Cardiac septum (tissue), 1 donor: ENCODE results near the gene ABHD6. TPM values are rescaled to one million over a fixed set of nuclear protein-coding genes. Genes with fewer than 3 reads are reported as not detected.
"Not testable (repeated sequence)": the region's sequence is repeated elsewhere in the genome, so short reads cannot be mapped to it uniquely, and the experiment has no call there.

ENCODE experiments used
- DNase-seq: peaks from one replicate; pipeline ENCODE4 v3.0.0-alpha.2; 2020; ENCODE audit warnings: low spot score
- intact Hi-C: fragments of 100-400 bp; cut with DNase I; formaldehyde crosslinking; loops from one replicate; pipeline ENCODE4 v1.14.0; 2022
- total RNA-seq: library from RNA; stranded (reverse); fragmentation: NEBNext Ultra II Directional; extraction: Animal tissue kit (Norgen Biotek cat#: 25700); gene quantifications from one replicate; pipeline ENCODE4 v1.2.1, GENCODE V29; 2021
- donor health status: DM: no; HTN: no; CAD: no.

ABHD6 gene
- total RNA-seq, 1 donor from 2014 or later, result 4.9 TPM

GRCh38 chr3:58332575-58333188 lies 95.1 kb downstream of the ABHD6 start, which contains the start of gene PXK:
PXK (plus strand) TSS chr3:58332892; CDS start chr3:58332989, 97 bp downstream.
- intact Hi-C loops, result loop anchor here (1.0 to 10.0 kb wide), 6 partner anchors 26 to 202 kb away; partner anchors contain the start of genes ACOX2, HTD2, KCTD6 and PDHB
- DNase-seq, result peak; percentile 93

- intact Hi-C loops, result loop anchor here (1.0 to 10.0 kb wide), 4 partner anchors 27 to 201 kb away; partner anchors contain the start of genes ACOX2, HTD2 and RPP14
- peak; percentile 75 for DNase-seq
Measured at GRCh38 chr3:58333206-58334012, 95.8 kb downstream of the ABHD6 start.

GRCh38 chr3:58334013-58334321 lies 96.4 kb downstream of the ABHD6 start:
- DNase-seq, result no peak
- intact Hi-C loops, result loop anchor here (5.0 to 10.0 kb wide), 3 partner anchors 63 to 201 kb away; partner anchors contain the start of gene ACOX2

GRCh38 chr3:58334506-58334884 lies 96.9 kb downstream of the ABHD6 start:
- DNase-seq, result no peak
- intact Hi-C loops, result loop anchor here (5.0 to 10.0 kb wide), 3 partner anchors 63 to 200 kb away; partner anchors contain the start of gene ACOX2

GRCh38 chr3:58335652-58335947 lies 98.0 kb downstream of the ABHD6 start:
- DNase-seq, result no peak
- intact Hi-C loops, result loop anchor here (10.0 kb wide), 1 partner anchor 199 kb away; the partner anchor contains the start of gene ACOX2

GRCh38 chr3:58336135-58336882 lies 98.7 kb downstream of the ABHD6 start:
- intact Hi-C loops, result loop anchor here (10.0 kb wide), 1 partner anchor 198 kb away; the partner anchor contains the start of gene ACOX2
- DNase-seq, result no peak

- intact Hi-C loops, result loop anchor here (10.0 kb wide), 1 partner anchor 198 kb away; the partner anchor contains the start of gene ACOX2
- DNase-seq, result no peak
Measured at GRCh38 chr3:58337190-58337589, 99.6 kb downstream of the ABHD6 start.

- not testable (repeated sequence) for DNase-seq
- intact Hi-C loops, result loop anchor here (10.0 kb wide), 1 partner anchor 196 kb away; the partner anchor contains the start of gene ACOX2
Measured at GRCh38 chr3:58339146-58339545, 101.6 kb downstream of the ABHD6 start.

GRCh38 chr3:58340594-58341244 lies 103.1 kb downstream of the ABHD6 start:
- no peak for DNase-seq
- intact Hi-C loops, result no loop called here

GRCh38 chr3:58341376-58341775 lies 103.8 kb downstream of the ABHD6 start:
- no peak for DNase-seq
- intact Hi-C loops, result no loop called here

GRCh38 chr3:58342676-58343075 lies 105.1 kb downstream of the ABHD6 start:
- intact Hi-C loops, result no loop called here
- DNase-seq, result no peak

Other genes with a start within 250 kb of the ABHD6 start
- gene FLNB, start 229.4 kb upstream of the ABHD6 start, total RNA-seq, result 58.1 TPM
- 0.67 TPM for gene DNASE1L3, start 26.8 kb upstream of the ABHD6 start, total RNA-seq
- gene RPP14, start 68.5 kb downstream of the ABHD6 start, total RNA-seq, result 17.0 TPM
- 12.9 TPM for gene HTD2, start 68.7 kb downstream of the ABHD6 start, total RNA-seq
- 10.8 TPM for gene PXK, start 95.1 kb downstream of the ABHD6 start, total RNA-seq
- gene PDHB, start 196.0 kb downstream of the ABHD6 start, total RNA-seq, result 174 TPM